Activated CD4-positive, alpha-beta memory T cell treated with anti-CD3 and anti-CD28 coated beads for 36 hours (primary cell): ENCODE results near the gene IFT80. TPM values are rescaled to one million over a fixed set of nuclear protein-coding genes. Genes with fewer than 3 reads are reported as not detected.
"Not testable (repeated sequence)": the region's sequence is repeated elsewhere in the genome, so short reads cannot be mapped to it uniquely, and the experiment has no call there.

Source experiments
- CTCF ChIA-PET: fragments of 350-600 bp; sonication (Branson Sonifier 250); formaldehyde crosslinking; loops from one replicate; lab custom pipeline; 2021; ENCODE audit warnings: antibody characterized with exemption, inconsistent platforms; lab: Charles Lee
- POLR2A ChIA-PET: fragments of 350-600 bp; sonication (Branson Sonifier 250); formaldehyde crosslinking; loops from one replicate; lab custom pipeline; 2021; ENCODE audit warnings: antibody characterized with exemption; lab: Charles Lee
- DNase-seq: peaks from one replicate; pipeline ENCODE4 v3.0.0-alpha.2; 2020
- H3K27ac Mint-ChIP-seq: one replicate; pipeline ENCODE4 v1.8.0; 2021; ENCODE audit warnings: mixed read lengths
- H3K27me3 Mint-ChIP-seq: one replicate; pipeline ENCODE4 v1.8.0; 2021; ENCODE audit warnings: mixed read lengths
- H3K36me3 Mint-ChIP-seq: one replicate; pipeline ENCODE4 v1.8.0; 2021; ENCODE audit warnings: mixed read lengths
- H3K4me1 Mint-ChIP-seq: one replicate; pipeline ENCODE4 v1.8.0; 2021; ENCODE audit warnings: low read depth, mixed read lengths
- H3K4me3 Mint-ChIP-seq: one replicate; pipeline ENCODE4 v1.8.0; 2021; ENCODE audit warnings: mild to moderate bottlenecking, mixed read lengths
- H3K9me3 Mint-ChIP-seq: one replicate; pipeline ENCODE4 v1.8.0; 2021; ENCODE audit warnings: mixed read lengths
- intact Hi-C: fragments of 100-400 bp; cut with micrococcal nuclease; formaldehyde crosslinking; loops from one replicate; pipeline ENCODE4 v1.15.1; 2023
- total RNA-seq, 2 experiments: library from RNA; stranded (reverse); gene quantifications; one replicate each; pipeline ENCODE4 v1.2.3, GENCODE V29; 2021

IFT80 gene
- total RNA-seq, 2 experiments from 2014 or later, result 13.4 to 13.9 TPM

DNA sequence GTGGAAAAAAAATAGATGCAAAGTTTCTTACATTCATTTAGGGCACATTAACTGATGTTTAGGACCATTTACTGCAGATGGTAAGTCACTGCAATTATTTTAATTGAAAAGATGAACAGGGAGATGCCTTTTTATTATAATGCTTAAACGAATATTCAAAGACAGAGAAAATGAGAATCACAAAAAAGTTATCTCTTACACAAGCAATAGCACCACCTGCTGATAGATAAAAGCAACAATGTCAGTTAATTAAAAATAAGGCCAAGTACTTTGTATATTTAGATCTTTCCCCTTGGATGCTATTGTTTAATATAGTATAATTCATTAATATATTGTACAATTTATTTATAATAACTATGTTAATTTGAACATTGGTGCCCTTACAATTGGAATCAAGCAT, 55.9 kb downstream of the IFT80 start:
- Mint-ChIP-seq H3K36me3 (peaks cover 3% of the 10 kb centered on the region), H3K4me3 (no peak overlapping the region), H3K9me3 (no peaks in the 10 kb centered on the region), H3K27ac (no peak overlapping the region), H3K27me3 (no peaks in the 10 kb centered on the region), H3K4me1 (no peaks in the 10 kb centered on the region)
- POLR2A ChIA-PET, result no interaction called here
- intact Hi-C loops, result loop anchor here (1.0 to 10.0 kb wide), 3 partner anchors 311 to 458 kb away; partner anchors contain the start of gene IL12A
- CTCF ChIA-PET, result interaction anchor here (1.2 to 1.3 kb wide), 3 partner anchors 180 to 457 kb away, joined by 4 to 5 read pairs (median 4); no protein-coding TSS in a partner anchor
- DNase-seq, result no peak

DNA sequence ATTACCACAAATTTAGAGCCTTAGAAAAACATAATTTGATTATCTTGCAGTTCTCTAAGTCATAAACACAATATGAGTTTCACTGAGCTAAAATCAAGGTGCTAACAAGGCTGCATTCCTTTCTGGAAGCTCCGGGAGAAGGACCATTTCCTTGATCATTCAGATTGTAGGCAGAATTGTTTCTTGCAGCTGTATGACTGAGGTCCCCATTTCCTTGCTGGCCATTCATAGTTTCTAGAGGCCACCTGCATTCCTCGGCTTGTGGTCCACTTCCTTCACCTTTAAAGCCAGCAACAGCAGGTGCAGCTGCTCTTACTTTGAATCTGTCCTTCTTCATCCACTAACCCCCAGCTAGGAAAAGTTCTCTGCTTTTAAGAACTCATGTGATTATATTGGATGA, 58.7 kb downstream of the IFT80 start:
- no peaks in the 10 kb centered on the region for H3K9me3 Mint-ChIP-seq
- ChIA-PET POLR2A (no interaction called here), CTCF (interaction anchor here (1.3 to 1.4 kb wide), 2 partner anchors 351 to 456 kb away, joined by 3 to 4 read pairs; partner anchors contain the start of gene IL12A)
- no peaks in the 10 kb centered on the region for H3K4me1 Mint-ChIP-seq
- intact Hi-C loops, result loop anchor here (10.0 kb wide), 1 partner anchor 456 kb away; no protein-coding TSS in a partner anchor
- no peak overlapping the region for H3K27ac Mint-ChIP-seq
- H3K36me3 Mint-ChIP-seq, result peaks cover 3% of the 10 kb centered on the region
- DNase-seq, result no peak
- no peaks in the 10 kb centered on the region for H3K27me3 Mint-ChIP-seq
- H3K4me3 Mint-ChIP-seq, result no peak overlapping the region

DNA sequence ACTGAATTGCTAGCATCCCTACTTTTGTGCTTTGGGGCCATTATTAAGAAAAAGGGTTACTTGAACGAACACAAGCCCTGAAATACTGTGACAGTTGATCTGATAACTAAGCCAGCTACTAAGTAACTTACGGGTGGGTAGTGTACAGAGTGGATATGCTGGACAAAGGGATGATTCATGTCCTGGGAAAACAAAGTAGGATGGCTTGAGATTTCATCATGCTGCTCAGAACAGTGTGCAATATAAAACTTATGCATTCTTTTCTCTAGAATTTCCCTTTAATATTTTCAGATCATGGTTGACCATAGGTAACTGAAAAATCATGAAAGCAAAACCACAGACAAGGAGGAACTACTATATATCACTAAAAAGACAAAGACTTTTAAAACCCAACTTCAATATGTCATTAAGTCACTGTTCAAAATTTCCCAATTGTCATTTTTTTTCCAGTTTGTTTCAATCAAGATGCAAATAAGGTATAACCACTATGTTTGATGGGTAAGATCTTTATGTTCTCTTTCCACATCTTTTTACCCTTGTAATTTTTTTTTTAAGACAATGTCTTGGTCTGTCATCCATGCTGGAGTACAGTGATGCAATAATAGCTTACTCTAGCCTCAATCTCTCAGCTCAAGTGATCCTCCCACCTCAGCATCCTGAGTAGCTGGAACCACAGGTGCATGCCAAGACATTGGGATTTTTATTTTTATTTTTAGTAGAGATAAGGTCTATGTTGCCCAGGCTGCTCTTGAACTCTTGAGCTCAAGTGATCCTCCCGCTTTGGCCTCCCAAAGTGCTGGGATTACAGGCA, 67.7 kb downstream of the IFT80 start:
- ChIA-PET POLR2A (no interaction called here), CTCF (no interaction called here)
- Mint-ChIP-seq H3K27me3 (no peaks in the 10 kb centered on the region), H3K4me1 (no peaks in the 10 kb centered on the region), H3K36me3 (peaks cover 12% of the 10 kb centered on the region), H3K9me3 (no peaks in the 10 kb centered on the region), H3K4me3 (no peak overlapping the region), H3K27ac (no peak overlapping the region)
- intact Hi-C loops, result no loop called here
- no peak for DNase-seq

DNA sequence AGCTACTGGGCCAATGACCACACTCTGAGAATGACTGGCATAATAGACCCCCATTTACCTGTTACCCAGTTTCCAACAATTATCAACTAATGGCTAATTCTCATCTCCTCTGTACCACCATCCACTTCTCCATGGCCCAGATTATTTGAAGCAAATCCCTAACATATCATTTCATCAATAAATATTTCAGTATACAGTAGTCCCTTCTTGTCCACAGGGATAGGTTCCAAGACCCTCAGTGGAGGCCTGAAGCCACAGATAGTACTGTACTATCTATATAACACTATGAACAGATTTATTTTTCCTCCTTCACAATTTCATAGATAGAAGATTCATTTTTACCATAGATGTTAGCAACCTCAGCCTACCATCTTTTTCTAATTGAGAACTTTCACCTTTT, 68.3 kb downstream of the IFT80 start:
- Mint-ChIP-seq H3K9me3 (no peaks in the 10 kb centered on the region), H3K4me1 (no peaks in the 10 kb centered on the region), H3K27me3 (no peaks in the 10 kb centered on the region), H3K4me3 (no peak overlapping the region), H3K36me3 (peaks cover 12% of the 10 kb centered on the region), H3K27ac (no peak overlapping the region)
- DNase-seq, result no peak
- ChIA-PET POLR2A (interaction anchor here (0.6 kb wide), 1 partner anchor 117 kb away, joined by 3 read pairs; no protein-coding TSS in a partner anchor), CTCF (no interaction called here)
- intact Hi-C loops, result no loop called here

DNA sequence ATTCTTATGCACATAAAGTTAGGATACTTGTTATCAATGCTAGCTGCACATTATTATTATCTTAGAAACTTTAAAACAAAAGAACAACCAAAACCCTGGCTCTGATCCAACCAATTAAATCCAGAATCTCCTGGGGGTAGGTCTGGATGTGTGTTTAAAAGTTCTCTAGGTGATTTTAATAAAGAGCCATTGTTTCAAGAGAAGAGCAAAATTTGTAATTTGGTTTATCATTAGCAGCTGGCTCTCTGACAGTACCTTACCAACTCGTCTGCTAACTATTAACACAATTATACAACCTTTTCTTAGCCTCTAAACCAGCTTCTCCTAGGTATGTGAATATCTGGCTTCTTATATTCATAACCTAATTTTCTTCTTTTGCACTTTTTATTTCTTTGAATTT, 68.9 kb downstream of the IFT80 start:
- H3K9me3 Mint-ChIP-seq, result no peaks in the 10 kb centered on the region
- no peak overlapping the region for H3K4me3 Mint-ChIP-seq
- intact Hi-C loops, result no loop called here
- H3K27me3 Mint-ChIP-seq, result no peaks in the 10 kb centered on the region
- POLR2A ChIA-PET, result interaction anchor here (0.6 kb wide), 1 partner anchor 118 kb away, joined by 3 read pairs; no protein-coding TSS in a partner anchor
- CTCF ChIA-PET, result no interaction called here
- no peak for DNase-seq
- H3K27ac Mint-ChIP-seq, result no peak overlapping the region
- no peaks in the 10 kb centered on the region for H3K4me1 Mint-ChIP-seq
- peaks cover 15% of the 10 kb centered on the region for H3K36me3 Mint-ChIP-seq

DNA sequence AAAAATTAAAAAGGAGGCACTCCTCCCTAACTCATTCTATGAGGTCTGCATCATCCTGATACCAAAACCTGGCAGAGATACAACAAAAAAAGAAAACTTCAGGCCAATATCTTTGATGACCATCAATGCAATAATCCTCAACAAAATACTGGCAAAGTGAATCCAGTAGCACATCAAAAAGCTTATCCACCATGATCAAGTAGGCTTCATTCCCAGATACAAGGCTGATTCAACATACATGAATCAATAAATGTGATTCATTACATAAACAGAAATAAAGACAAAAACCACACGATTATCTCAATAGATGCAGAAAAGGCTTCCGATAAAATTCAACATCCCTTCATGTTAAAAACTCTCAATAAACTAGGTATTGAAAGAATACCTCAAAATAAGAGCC, 72.7 kb downstream of the IFT80 start:
- H3K4me1 Mint-ChIP-seq, H3K27ac Mint-ChIP-seq, H3K9me3 Mint-ChIP-seq, DNase-seq, H3K4me3 Mint-ChIP-seq, POLR2A ChIA-PET, CTCF ChIA-PET, H3K27me3 Mint-ChIP-seq, intact Hi-C loops: not testable (repeated sequence)
- peaks cover 20% of the 10 kb centered on the region for H3K36me3 Mint-ChIP-seq

DNA sequence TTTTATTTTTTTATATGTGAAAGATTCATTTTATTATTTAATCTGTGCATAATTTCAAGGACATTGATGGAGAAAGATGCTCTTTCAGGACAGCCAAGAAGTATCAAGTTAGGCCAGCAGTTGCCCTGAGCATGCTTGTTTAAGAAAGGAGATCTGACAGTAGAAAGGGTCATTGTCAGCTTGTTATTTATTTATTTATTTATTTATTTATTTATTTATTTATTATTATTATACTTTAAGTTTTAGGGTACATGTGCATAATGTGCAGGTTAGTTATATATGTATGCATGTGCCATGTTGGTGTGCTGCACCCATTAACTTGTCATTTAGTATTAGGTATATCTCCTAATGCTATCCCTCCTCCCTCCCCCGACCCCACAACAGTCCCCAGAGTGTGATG, 77.2 kb downstream of the IFT80 start:
- H3K4me3 Mint-ChIP-seq, POLR2A ChIA-PET, H3K27ac Mint-ChIP-seq, H3K27me3 Mint-ChIP-seq, H3K4me1 Mint-ChIP-seq, CTCF ChIA-PET, H3K9me3 Mint-ChIP-seq, DNase-seq, intact Hi-C loops: not testable (repeated sequence)
- peaks cover 14% of the 10 kb centered on the region for H3K36me3 Mint-ChIP-seq

DNA sequence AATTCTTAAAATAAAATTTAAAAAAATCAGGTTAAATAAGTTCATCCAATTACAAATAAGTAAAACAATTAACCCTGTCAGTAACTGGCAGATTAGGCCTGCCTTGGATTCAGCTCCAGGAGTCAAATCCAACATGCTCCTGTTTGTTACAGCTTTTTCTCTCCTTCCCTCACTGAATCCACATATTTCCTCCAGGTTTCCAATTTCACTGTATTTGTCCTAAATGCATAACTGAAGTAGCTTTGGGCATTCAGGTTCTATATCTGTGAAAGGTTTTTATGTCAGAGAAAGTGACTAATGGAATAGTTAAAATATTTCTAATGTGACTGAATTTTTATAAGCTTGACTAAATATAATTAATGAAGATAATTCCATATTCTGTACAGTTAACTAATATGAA, 79.7 kb downstream of the IFT80 start:
- H3K27me3 Mint-ChIP-seq, result no peaks in the 10 kb centered on the region
- ChIA-PET POLR2A (no interaction called here), CTCF (no interaction called here)
- no peak overlapping the region for H3K4me3 Mint-ChIP-seq
- H3K4me1 Mint-ChIP-seq, result no peaks in the 10 kb centered on the region
- DNase-seq, result no peak
- H3K36me3 Mint-ChIP-seq, result peaks cover 12% of the 10 kb centered on the region
- intact Hi-C loops, result no loop called here
- H3K9me3 Mint-ChIP-seq, result no peaks in the 10 kb centered on the region
- no peak overlapping the region for H3K27ac Mint-ChIP-seq

DNA sequence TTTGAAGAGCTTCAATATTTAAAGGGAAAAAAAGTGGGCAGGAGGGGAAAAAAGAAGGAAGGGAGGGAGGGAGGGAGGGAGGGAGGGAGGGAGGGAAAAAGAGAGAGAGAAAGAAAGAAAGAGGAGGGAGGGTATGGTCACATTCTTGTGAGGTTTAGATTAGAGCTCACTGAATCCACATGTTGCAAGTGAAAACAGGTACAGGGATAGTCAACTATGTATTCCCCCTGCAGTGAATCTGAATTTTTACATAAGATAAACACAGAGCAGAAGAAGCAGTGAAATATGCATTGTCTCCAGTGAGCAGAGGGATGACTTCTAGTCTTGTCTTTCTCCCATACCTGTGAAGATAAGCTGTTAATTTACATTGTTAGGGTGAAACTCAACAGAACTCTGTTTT, 84.0 kb downstream of the IFT80 start:
- POLR2A ChIA-PET, result no interaction called here
- CTCF ChIA-PET, result interaction anchor here (1.1 to 3.6 kb wide), 2 partner anchors 100 to 152 kb away, joined by 4 to 9 read pairs; no protein-coding TSS in a partner anchor
- no peaks in the 10 kb centered on the region for H3K9me3 Mint-ChIP-seq
- no peak for DNase-seq
- H3K27ac Mint-ChIP-seq, result no peak overlapping the region
- intact Hi-C loops, result no loop called here
- no peak overlapping the region for H3K4me3 Mint-ChIP-seq
- no peaks in the 10 kb centered on the region for H3K4me1 Mint-ChIP-seq
- H3K36me3 Mint-ChIP-seq, result peaks cover 11% of the 10 kb centered on the region
- H3K27me3 Mint-ChIP-seq, result no peaks in the 10 kb centered on the region

DNA sequence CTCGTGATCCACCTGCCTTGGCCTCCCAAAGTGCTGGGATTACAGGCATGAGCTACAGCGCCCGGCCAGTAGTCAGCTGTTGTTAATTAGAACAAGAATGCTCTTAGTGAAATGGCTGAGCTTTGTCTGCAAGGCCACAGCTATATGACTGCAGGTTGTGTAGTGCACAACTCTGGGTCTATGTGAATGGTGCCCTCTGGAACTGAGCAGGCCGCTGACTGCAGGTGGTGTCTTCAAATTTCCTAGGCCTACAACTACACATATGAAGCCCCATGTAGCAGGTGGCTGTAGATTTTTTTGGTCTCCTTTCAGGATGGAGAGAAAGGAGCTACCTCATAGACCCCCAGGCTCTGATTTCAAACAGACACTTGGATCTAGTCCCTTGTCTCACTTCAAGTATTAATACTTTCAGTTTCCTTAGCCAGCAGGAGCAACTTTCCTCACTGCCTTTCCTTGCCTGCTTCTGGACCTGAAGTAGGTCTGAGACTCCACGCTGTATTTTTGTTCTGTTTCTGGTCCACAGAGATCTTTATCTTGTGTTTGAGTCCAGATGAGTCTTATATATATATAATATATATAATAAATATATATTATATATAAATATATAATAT, 86.9 kb downstream of the IFT80 start:
- no peak for DNase-seq
- Mint-ChIP-seq H3K4me3 (no peak overlapping the region), H3K36me3 (peaks cover 24% of the 10 kb centered on the region), H3K4me1 (no peaks in the 10 kb centered on the region), H3K27me3 (no peaks in the 10 kb centered on the region), H3K9me3 (no peaks in the 10 kb centered on the region), H3K27ac (no peak overlapping the region)
- intact Hi-C loops, result no loop called here
- CTCF ChIA-PET, result no interaction called here
- POLR2A ChIA-PET, result no interaction called here

DNA sequence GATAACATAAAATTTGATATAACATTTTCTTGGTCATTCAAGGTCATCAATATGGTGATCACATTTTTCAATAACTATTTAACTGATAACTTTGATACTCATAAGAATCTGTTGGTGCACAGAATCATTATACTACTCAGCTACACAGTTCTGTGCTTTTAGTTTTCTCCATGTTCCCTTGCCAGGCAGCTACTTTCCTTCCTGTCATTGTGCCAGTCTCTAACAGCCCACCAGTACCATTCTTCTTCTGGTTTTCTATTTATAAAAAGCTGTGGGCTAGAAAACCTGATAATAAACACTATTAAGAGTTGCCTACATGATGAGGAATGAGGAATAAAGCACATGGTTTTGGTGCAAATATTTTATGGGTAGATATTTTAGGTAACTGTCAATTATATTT, 96.2 kb downstream of the IFT80 start:
- Mint-ChIP-seq H3K27me3 (no peaks in the 10 kb centered on the region), H3K27ac (no peak overlapping the region), H3K4me3 (no peak overlapping the region), H3K9me3 (no peaks in the 10 kb centered on the region), H3K36me3 (peaks cover 11% of the 10 kb centered on the region), H3K4me1 (no peaks in the 10 kb centered on the region)
- intact Hi-C loops, result no loop called here
- no peak for DNase-seq
- CTCF ChIA-PET, result no interaction called here
- POLR2A ChIA-PET, result no interaction called here

DNA sequence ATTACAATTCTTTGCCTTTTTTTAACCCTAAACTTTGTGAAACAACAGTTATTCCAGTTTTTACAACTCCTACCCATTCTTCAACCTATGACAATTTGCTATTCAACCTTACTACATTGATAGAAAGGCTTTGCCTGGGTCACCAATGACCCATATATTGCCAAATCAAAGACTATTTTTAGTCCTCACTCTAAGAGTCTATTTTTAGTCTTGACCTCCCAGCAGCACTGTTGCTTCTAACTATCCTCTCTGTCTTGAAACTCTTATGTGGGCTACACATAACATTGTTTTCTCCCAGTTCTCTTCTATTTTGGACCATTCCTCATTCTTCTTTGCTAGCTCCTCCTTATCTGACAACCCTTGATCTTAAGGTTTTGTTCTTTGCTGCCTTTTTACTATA, 102.4 kb downstream of the IFT80 start:
- H3K9me3 Mint-ChIP-seq, result no peaks in the 10 kb centered on the region
- peaks cover 5% of the 10 kb centered on the region for H3K36me3 Mint-ChIP-seq
- H3K27ac Mint-ChIP-seq, result no peak overlapping the region
- CTCF ChIA-PET, result no interaction called here
- H3K4me3 Mint-ChIP-seq, result no peak overlapping the region
- no peaks in the 10 kb centered on the region for H3K4me1 Mint-ChIP-seq
- POLR2A ChIA-PET, result no interaction called here
- intact Hi-C loops, result no loop called here
- no peaks in the 10 kb centered on the region for H3K27me3 Mint-ChIP-seq
- no peak for DNase-seq
